Esophagus squamous epithelium (tissue), 4 donors: Measurements from ENCODE around the gene DOCK1.

Experiments used
- CTCF ChIP-seq, 6 experiments: fragments of 450-650 bp in 4 of 6; fragments of 200-600 bp in 2 of 6; sonication (generic) in 2 of 6; IDR thresholded peaks; one replicate each; pipeline ENCODE4 v1.5.1; 2016 to 2019; ENCODE audit warnings: antibody characterized with exemption in 6 of 6, mild to moderate bottlenecking in 4 of 6, moderate library complexity in 4 of 6
- POLR2A ChIP-seq, 4 donors: fragments of 450-650 bp; IDR thresholded peaks; one replicate each; pipeline ENCODE4 v1.6.1; 2017; ENCODE audit warnings: antibody characterized with exemption in 4 of 4, mild to moderate bottlenecking in 4 of 4, moderate library complexity in 3 of 4

- TF ChIP-seq CTCF (IDR thresholded peaks at IDR 0.05), result no peak
- no peak for TF ChIP-seq POLR2A (IDR thresholded peaks at IDR 0.05)
Measured at GRCh38 chr10:127195041-127195506, 289.8 kb downstream of the DOCK1 start.
